Prostate gland (tissue), 2 donors: Measurements from ENCODE around the gene MCC. TPM values are rescaled to one million over a fixed set of nuclear protein-coding genes. Genes with fewer than 3 reads are reported as not detected.

Source experiments
- DNase-seq: peaks from one replicate; pipeline ENCODE4 v3.0.0-alpha.2; 2019; ENCODE audit warnings: low spot score
- H3K27ac ChIP-seq, 2 donors: fragments of 200-600 bp; sonication (generic); 2 replicates each; pipeline ENCODE4 v1.5.1; 2017 to 2019
- H3K27me3 ChIP-seq: fragments of 200-600 bp; sonication (generic); replicated peaks from 2 replicates; pipeline ENCODE4 v1.5.1; 2019; ENCODE audit not compliant: insufficient read depth
- H3K36me3 ChIP-seq, 2 donors: fragments of 200-600 bp; sonication (generic); 1 replicate in 1 of 2; 2 replicates in 1 of 2; pipeline versions ENCODE4 v1.5.1 to v1.8.1; 2017 to 2019
- H3K4me1 ChIP-seq: fragments of 200-600 bp; sonication (generic); replicated peaks from 2 replicates; pipeline ENCODE4 v1.5.1; 2019
- H3K4me3 ChIP-seq, 2 donors: fragments of 200-600 bp; sonication (generic); 2 replicates each; pipeline ENCODE4 v1.5.1; 2017 to 2019
- H3K9me3 ChIP-seq: fragments of 200-600 bp; sonication (generic); 2 replicates; pipeline ENCODE4 v1.5.1; 2017
- POLR2A ChIP-seq: fragments of 450-650 bp; IDR thresholded peaks from one replicate; pipeline ENCODE4 v1.6.1; 2016; ENCODE audit warnings: antibody characterized with exemption, mild to moderate bottlenecking
- POLR2AphosphoS5 ChIP-seq: sonication (generic); formaldehyde crosslinking; IDR thresholded peaks from one replicate; pipeline ENCODE4 v1.6.1; 2017; ENCODE audit warnings: antibody characterized with exemption
- WGBS: methylation state at CpG from one replicate; pipeline ENCODE4 v1.1.5; 2018; 5-methylcytosine and 5-hydroxymethylcytosine counted together
- intact Hi-C: fragments of 100-400 bp; cut with DNase I; formaldehyde crosslinking; loops from one replicate; pipeline ENCODE4 v1.14.2; 2022
- total RNA-seq, 2 donors: library from RNA; depleted of rRNA; stranded (reverse); fragments of >200 nt; gene quantifications; one replicate each; pipeline ENCODE4 v1.1.0, GENCODE V29; 2016
- TF ChIP-seq, protein P1 (sequence below), 4 experiments: fragments of 200-600 bp in 2 of 4; fragments of 450-650 bp in 2 of 4; sonication (generic) in 2 of 4; IDR thresholded peaks; 1 replicate in 3 of 4; 2 replicates in 1 of 4; pipeline ENCODE4 v1.5.1; 2016 to 2019; ENCODE audit warnings: antibody characterized with exemption in 4 of 4, mild to moderate bottlenecking in 2 of 4, moderate library complexity in 2 of 4

MCC gene
- total RNA-seq, 2 donors from 2014 or later: 41.5 to 54.1 TPM

- H3K4me1 ChIP-seq: no peaks in the 10 kb centered on the region
- no peaks in the 10 kb centered on the region for H3K27me3 ChIP-seq
- H3K27ac ChIP-seq: no peak overlapping the region
- no peaks in the 10 kb centered on the region for H3K36me3 ChIP-seq
- H3K9me3 ChIP-seq: no peaks in the 10 kb centered on the region
- TF ChIP-seq POLR2A (no peak), POLR2AphosphoS5 (no peak)
- TF ChIP-seq, protein P1, sequence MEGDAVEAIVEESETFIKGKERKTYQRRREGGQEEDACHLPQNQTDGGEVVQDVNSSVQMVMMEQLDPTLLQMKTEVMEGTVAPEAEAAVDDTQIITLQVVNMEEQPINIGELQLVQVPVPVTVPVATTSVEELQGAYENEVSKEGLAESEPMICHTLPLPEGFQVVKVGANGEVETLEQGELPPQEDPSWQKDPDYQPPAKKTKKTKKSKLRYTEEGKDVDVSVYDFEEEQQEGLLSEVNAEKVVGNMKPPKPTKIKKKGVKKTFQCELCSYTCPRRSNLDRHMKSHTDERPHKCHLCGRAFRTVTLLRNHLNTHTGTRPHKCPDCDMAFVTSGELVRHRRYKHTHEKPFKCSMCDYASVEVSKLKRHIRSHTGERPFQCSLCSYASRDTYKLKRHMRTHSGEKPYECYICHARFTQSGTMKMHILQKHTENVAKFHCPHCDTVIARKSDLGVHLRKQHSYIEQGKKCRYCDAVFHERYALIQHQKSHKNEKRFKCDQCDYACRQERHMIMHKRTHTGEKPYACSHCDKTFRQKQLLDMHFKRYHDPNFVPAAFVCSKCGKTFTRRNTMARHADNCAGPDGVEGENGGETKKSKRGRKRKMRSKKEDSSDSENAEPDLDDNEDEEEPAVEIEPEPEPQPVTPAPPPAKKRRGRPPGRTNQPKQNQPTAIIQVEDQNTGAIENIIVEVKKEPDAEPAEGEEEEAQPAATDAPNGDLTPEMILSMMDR (IDR thresholded peaks at IDR 0.05): no peak
- WGBS: 90% methylated on average over 2 of the region's 2 CpGs
- intact Hi-C loops: no loop called here
- DNase-seq: no peak
- no peak overlapping the region for H3K4me3 ChIP-seq
Observed at GRCh38 chr5:113302120-113302519, 186.1 kb downstream of the MCC start.

DNA sequence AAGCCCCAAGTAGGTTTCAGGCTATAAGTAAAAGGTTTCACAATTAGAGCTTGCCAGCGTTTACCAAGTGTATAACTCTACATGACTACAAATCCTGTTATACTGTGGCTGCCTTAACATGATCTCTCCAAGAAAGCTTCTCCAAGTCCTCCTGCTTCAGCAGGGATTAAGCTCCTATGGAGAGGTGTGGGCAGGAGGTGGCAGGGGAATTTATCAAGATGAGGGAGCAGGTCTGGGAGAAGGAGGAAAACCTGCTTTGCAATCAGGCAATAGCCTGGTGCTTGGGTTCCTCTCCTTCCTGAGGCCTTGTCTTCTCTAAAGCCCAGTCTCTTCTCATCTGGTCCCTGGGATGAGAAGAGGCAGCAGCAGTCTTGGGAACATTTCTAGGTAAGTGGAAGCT is 188.7 kb downstream of the MCC start:
- no peak for TF ChIP-seq POLR2AphosphoS5
- TF ChIP-seq POLR2A: no peak
- TF ChIP-seq, protein P1 (IDR thresholded peaks at IDR 0.05): no peak
- Histone ChIP-seq H3K4me3 (no peak overlapping the region), H3K27ac (no peak overlapping the region), H3K4me1 (no peaks in the 10 kb centered on the region), H3K36me3 (no peaks in the 10 kb centered on the region), H3K9me3 (no peaks in the 10 kb centered on the region), H3K27me3 (no peaks in the 10 kb centered on the region)
- intact Hi-C loops: loop anchor here (10.0 kb wide), 1 partner anchor 255 kb away; no protein-coding TSS in a partner anchor
- WGBS: 97% methylated on average over 1 of the region's 1 CpG
- no peak for DNase-seq

DNA sequence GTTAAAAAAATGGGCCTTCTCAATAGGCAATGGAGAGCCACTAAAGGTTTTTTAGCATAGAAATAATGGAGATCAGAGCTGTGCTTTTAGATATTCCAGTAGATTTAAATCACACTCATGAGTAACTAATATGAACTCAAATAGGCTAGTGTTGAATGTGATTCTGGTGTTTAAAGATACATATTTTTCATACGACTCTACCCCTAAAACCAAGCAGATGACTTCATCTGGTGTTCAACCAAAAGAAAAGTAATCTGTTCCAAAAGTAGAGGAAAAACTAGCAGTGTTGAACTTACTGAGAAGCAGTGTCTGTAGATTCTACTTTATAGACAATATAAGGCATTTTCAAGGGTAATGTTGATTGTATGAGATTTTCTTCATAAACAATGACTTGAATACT is 191.6 kb downstream of the MCC start:
- no peak for TF ChIP-seq POLR2A
- TF ChIP-seq POLR2AphosphoS5: no peak
- TF ChIP-seq, protein P1 (IDR thresholded peaks at IDR 0.05): no peak
- DNase-seq: no peak
- Histone ChIP-seq H3K27ac (no peak overlapping the region), H3K4me3 (no peak overlapping the region), H3K4me1 (no peaks in the 10 kb centered on the region), H3K27me3 (no peaks in the 10 kb centered on the region), H3K9me3 (no peaks in the 10 kb centered on the region), H3K36me3 (no peaks in the 10 kb centered on the region)
- 64% methylated on average over 1 of the region's 1 CpG for WGBS
- intact Hi-C loops: loop anchor here (10.0 kb wide), 1 partner anchor 252 kb away; no protein-coding TSS in a partner anchor

GRCh38 chr5:113295111-113295539 is 193.1 kb downstream of the MCC start:
- Histone ChIP-seq H3K36me3 (no peaks in the 10 kb centered on the region), H3K4me1 (no peaks in the 10 kb centered on the region), H3K27ac (peak overlapping the region; percentile 83 to 84), H3K9me3 (no peaks in the 10 kb centered on the region), H3K27me3 (no peaks in the 10 kb centered on the region), H3K4me3 (peak overlapping the region; percentile 64 to 69)
- no peak for DNase-seq
- intact Hi-C loops: loop anchor here (10.0 kb wide), 1 partner anchor 250 kb away; no protein-coding TSS in a partner anchor
- TF ChIP-seq POLR2A: no peak
- TF ChIP-seq, protein P1 (IDR thresholded peaks at IDR 0.05): peak in 1 of 4 experiments; percentile 7
- TF ChIP-seq POLR2AphosphoS5: no peak
- 1% methylated on average over 8 of the region's 8 CpGs for WGBS
